Right lobe of liver (tissue), 6 donors: ENCODE results near the gene CDR2L. TPM values are rescaled to one million over a fixed set of nuclear protein-coding genes. Genes with fewer than 3 reads are reported as not detected.

Experiments used
- ATAC-seq, 4 donors: fragments of 200-7000 bp; cut with Tn5 transposase; one replicate each; pipeline ENCODE4 v1.9.1; 2020; ENCODE audit warnings: mild to moderate bottlenecking in 4 of 4, moderate library complexity in 4 of 4
- DNase-seq, 3 donors: peaks; one replicate each; pipeline ENCODE4 v3.0.0-alpha.2; 2020
- H3K27ac ChIP-seq, 3 donors: fragments of 200-600 bp; one replicate each; pipeline ENCODE4 v1.8.0; 2022
- H3K27me3 ChIP-seq, 2 donors: fragments of 200-600 bp; one replicate each; pipeline ENCODE4 v1.8.0; 2022
- H3K36me3 ChIP-seq, 4 donors: fragments of 200-600 bp; sonication (generic) in 1 of 4; one replicate each; pipeline versions ENCODE4 v1.5.1 to v1.8.0; 2017 to 2022; ENCODE audit warnings: control low read depth in 1 of 4
- H3K4me1 ChIP-seq, 4 donors: fragments of 200-600 bp; sonication (generic) in 1 of 4; one replicate each; pipeline versions ENCODE4 v1.5.1 to v1.8.0; 2017 to 2022; ENCODE audit warnings: control low read depth in 1 of 4
- H3K4me3 ChIP-seq, 3 donors: fragments of 200-600 bp; one replicate each; pipeline ENCODE4 v1.8.0; 2022
- H3K9me3 ChIP-seq, 4 donors: fragments of 200-600 bp; sonication (generic) in 1 of 4; one replicate each; pipeline versions ENCODE4 v1.5.1 to v1.8.0; 2017 to 2022; ENCODE audit warnings: control low read depth in 1 of 4
- CTCF ChIP-seq, 4 donors: fragments of 200-600 bp in 3 of 4; fragments of 450-650 bp in 1 of 4; IDR thresholded peaks; one replicate each; pipeline versions ENCODE4 v1.5.1 to v1.8.0; 2016 to 2022; ENCODE audit warnings: antibody characterized with exemption in 4 of 4, mild to moderate bottlenecking in 2 of 4
- POLR2A ChIP-seq: fragments of 450-650 bp; IDR thresholded peaks from one replicate; pipeline ENCODE4 v1.6.1; 2017; ENCODE audit warnings: antibody characterized with exemption, mild to moderate bottlenecking
- WGBS: methylation state at CpG from one replicate; pipeline ENCODE4 v1.1.6; 2018; ENCODE audit warnings: low coverage, low lambda C conversion rate; ENCODE audit not compliant: insufficient coverage; ENCODE audit errors: missing lambda C conversion rate; 5-methylcytosine and 5-hydroxymethylcytosine counted together
- intact Hi-C, 2 donors: fragments of 100-400 bp; cut with DNase I; formaldehyde crosslinking; loops; one replicate each; pipeline versions ENCODE4 v1.11.2 to v1.14.1; 2022
- total RNA-seq, 6 experiments: library from RNA; depleted of rRNA in 2 of 6; stranded (reverse); fragments of >200 nt in 2 of 6; fragmentation: NEBNext Ultra II Directional in 3 of 6; extraction: Animal tissue kit (Norgen Biotek cat#: 25700) in 3 of 6; gene quantifications; one replicate each; pipeline versions ENCODE4 v1.1.0 to v1.2.4, GENCODE V29; 2016 to 2023
- donor health status: DM: no; HTN: yes; CAD: no.
- donor health status: DM: no; HTN: no; CAD: no.
- donor health status: DM: no; HTN: no; CAD: no.
- donor health status: DM: no; HTN: yes; CAD: no.
- donor health status: DM: no; HTN: yes; CAD: no.

The CDR2L gene
- total RNA-seq, 6 experiments from 2014 or later = 0.64 to 2.3 (median 1.4) TPM

GRCh38 chr17:75031972-75032719 is 44.7 kb downstream of the CDR2L start:
- TF ChIP-seq CTCF (IDR thresholded peaks at IDR 0.05) (no peak), POLR2A (no peak)
- H3K27me3 ChIP-seq = no peaks in the 10 kb centered on the region
- peak; percentile 50 to 58 (median 56) for DNase-seq
- H3K27ac ChIP-seq = no peak overlapping the region
- H3K4me1 ChIP-seq = peaks cover 0 to 16% (median 7%) of the 10 kb centered on the region in 4 donors
- no peaks in the 10 kb centered on the region for H3K9me3 ChIP-seq
- WGBS = 30% methylated on average over 8 of the region's 10 CpGs
- ATAC-seq = peak in 2 of 4 donors; percentile 1 to 2
- no peaks in the 10 kb centered on the region for H3K36me3 ChIP-seq
- intact Hi-C loops = no loop called here
- no peak overlapping the region for H3K4me3 ChIP-seq

- Histone ChIP-seq H3K27ac (no peak overlapping the region), H3K4me1 (peaks cover 0 to 16% (median 7%) of the 10 kb centered on the region in 4 donors), H3K36me3 (no peaks in the 10 kb centered on the region), H3K9me3 (no peaks in the 10 kb centered on the region), H3K27me3 (no peaks in the 10 kb centered on the region), H3K4me3 (no peak overlapping the region)
- WGBS = 21% methylated on average over 12 of the region's 13 CpGs
- ATAC-seq (no peak), DNase-seq (peak in 1 of 3 donors; percentile 41)
- no peak for TF ChIP-seq CTCF (IDR thresholded peaks at IDR 0.05)
- no peak for TF ChIP-seq POLR2A
- intact Hi-C loops = no loop called here
These were observed 45.4 kb downstream of the CDR2L start for GRCh38 chr17:75032720-75033280.

- 2% methylated on average over 24 of the region's 36 CpGs for WGBS
- peak overlapping the region; percentile 61 to 78 (median 76) for H3K27ac ChIP-seq
- no peaks in the 10 kb centered on the region for H3K9me3 ChIP-seq
- intact Hi-C loops = no loop called here
- H3K36me3 ChIP-seq = peaks cover under 1 to 4% (median under 1%) of the 10 kb centered on the region in 4 donors
- DNase-seq (peak; percentile 85 to 93 (median 87)), ATAC-seq (peak; percentile 67 to 70 (median 67))
- peaks cover 0 to 16% (median 7%) of the 10 kb centered on the region in 4 donors for H3K4me1 ChIP-seq
- peak overlapping the region; percentile 66 to 71 (median 68) for H3K4me3 ChIP-seq
- TF ChIP-seq CTCF (IDR thresholded peaks at IDR 0.05) (no peak), POLR2A (no peak)
- no peaks in the 10 kb centered on the region for H3K27me3 ChIP-seq
These were observed 46.2 kb downstream of the CDR2L start for GRCh38 chr17:75033346-75034235.

GRCh38 chr17:75034236-75034908 is 46.9 kb downstream of the CDR2L start:
- peaks cover 0 to 16% (median 7%) of the 10 kb centered on the region in 4 donors for H3K4me1 ChIP-seq
- peak; percentile 72 to 79 (median 72) for ATAC-seq
- TF ChIP-seq POLR2A (no peak), CTCF (IDR thresholded peaks at IDR 0.05) (no peak)
- WGBS = 0% methylated on average over 17 of the region's 43 CpGs
- H3K36me3 ChIP-seq = peaks cover 5 to 11% (median 8%) of the 10 kb centered on the region in 4 donors
- H3K27ac ChIP-seq = peak overlapping the region; percentile 61 to 78 (median 76)
- H3K27me3 ChIP-seq = no peaks in the 10 kb centered on the region
- intact Hi-C loops = no loop called here
- H3K9me3 ChIP-seq = no peaks in the 10 kb centered on the region
- peak; percentile 83 to 88 (median 85) for DNase-seq
- H3K4me3 ChIP-seq = peak overlapping the region; percentile 66 to 71 (median 68)
